HG03280 (cell line): ENCODE measurements around the gene RBM43.

ENCODE experiments used
- ATAC-seq: cut with Tn5 transposase; IDR thresholded peaks from one replicate; pipeline ENCODE4 v1.9.1; 2021; ENCODE audit warnings: mild to moderate bottlenecking, moderate library complexity; ENCODE audit not compliant: unreplicated experiment

The RBM43 gene

DNA sequence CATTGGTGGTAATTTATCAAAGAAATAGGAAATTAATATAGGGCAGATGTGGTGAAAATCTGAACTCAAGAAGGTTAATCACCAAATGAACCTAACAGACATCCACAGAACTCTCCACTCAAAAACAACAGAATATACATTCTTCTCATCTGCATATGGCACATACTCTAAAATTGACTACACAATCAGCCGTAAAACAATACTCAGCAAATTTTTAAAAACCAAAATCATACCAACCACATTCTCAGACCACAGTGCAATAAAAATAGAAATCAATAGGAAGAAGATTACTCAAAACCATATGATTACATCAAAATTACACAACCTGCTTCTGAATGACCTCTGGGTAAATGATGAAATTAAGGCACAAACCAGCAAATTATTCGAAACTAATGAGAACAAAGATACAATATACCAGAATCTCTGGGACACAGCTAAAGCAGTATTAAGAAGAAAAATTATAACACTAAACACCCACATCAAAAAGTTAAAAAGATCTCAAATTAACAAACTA lies 31.0 kb downstream of the RBM43 start:
- ATAC-seq, result no peak

DNA sequence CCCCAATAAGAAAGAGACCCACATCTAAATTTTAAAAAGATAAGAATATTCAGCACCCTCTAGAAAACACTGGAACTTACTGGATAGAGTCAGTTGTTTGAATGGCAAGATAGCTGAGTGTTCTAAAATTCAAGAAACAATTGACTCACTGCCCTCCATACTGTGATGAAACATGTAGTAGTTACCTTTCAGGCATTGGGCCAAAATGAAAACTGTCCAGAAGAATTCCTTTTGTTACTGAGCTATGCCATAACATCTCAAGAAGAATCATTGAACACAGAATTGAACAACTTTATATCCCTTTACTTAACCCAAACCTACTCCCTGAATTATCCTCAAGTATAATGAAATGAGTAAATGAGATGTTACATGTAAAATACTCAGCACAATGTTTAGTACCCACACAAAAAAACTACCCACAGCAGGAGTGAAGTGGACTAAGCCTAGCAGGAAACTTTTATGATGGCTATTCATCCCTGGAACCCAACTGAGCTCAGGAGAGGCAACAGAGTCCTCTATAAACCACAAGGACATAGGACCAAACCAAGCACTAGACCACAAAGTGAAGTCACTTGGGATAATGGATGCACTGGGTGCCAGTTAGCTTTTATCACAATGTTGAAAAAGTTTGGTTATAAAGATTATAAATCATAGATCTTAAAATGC lies 32.7 kb downstream of the RBM43 start:
- no peak for ATAC-seq

DNA sequence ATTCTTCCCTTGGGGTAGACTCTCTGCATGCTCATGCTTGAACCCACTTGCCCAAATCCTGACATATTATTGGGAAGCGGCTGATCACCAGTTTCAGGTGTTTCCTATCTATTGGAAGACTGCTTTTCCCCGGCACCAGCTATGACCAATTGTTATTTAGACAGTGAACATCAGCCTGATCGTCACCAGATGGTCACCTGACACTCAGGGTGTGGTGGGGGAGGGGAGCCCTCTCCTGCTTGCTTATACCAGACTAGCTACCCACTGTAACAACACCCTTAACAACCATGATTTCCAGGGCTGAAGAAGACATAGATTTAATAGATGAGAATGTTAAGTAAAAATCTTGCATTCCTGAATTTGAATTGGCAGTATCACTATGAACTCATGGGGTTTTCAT lies 44.3 kb downstream of the RBM43 start:
- no peak for ATAC-seq

DNA sequence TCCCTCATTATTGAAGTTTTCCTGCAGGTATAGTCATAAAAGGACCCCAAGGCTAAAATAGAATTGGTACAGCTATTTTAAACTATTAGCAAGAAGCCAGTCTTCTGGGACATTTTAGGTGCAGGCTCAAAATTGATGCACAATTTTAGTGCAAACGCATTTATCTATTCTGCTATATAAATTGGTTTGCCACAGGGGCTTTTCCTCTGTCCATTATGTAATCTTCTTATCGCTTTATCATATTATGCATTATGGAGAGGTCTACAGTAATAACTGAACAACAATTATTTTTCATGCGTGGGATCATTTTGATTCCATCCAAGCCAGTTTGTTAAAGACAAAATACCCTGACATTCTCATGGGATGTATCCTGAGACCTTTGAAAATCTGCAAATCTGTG lies 54.6 kb downstream of the RBM43 start:
- ATAC-seq, result no peak

DNA sequence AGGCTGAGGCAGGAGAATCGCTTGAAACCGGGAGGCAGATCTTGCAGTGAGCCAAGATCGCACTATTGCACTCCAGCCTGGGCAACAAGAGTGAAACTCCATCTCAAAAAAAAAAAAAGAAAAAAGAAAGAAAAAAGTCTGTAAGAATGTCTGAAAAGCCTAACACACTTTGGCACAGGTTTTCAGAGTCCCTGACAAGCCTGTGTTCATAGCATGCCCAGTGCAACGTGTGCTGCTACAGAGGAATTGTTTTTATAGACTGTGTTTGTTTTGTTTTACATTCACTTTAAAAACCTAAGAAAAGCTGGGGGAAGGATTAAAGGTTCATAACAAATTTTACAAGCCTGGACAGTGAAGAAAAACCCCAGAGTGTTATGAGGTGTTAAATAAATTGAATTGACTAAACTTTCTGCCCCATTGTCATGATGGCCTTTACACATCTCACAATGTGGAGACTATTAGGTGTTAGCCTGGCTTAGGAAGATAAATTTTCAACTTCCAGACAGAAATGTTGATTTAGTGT lies 55.2 kb downstream of the RBM43 start:
- ATAC-seq, result no peak

DNA sequence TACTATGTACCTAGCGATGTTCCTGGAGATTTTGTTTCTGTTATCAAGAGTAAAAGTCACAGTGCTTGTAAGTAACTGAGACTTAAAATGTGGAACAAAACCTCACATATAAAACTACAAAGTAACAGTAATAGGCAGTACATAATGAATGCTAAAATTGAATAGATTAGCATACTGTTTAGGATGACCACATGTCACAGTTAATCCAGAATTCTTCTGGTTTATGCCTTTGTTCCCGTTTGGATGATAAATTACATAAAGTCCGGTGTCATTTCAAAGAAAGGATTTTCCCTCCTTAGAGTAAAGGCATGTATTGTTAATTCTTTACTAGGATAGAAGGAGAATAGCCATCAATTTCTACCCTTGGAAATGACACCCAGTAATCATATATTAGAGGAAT lies 56.1 kb downstream of the RBM43 start:
- no peak for ATAC-seq

DNA sequence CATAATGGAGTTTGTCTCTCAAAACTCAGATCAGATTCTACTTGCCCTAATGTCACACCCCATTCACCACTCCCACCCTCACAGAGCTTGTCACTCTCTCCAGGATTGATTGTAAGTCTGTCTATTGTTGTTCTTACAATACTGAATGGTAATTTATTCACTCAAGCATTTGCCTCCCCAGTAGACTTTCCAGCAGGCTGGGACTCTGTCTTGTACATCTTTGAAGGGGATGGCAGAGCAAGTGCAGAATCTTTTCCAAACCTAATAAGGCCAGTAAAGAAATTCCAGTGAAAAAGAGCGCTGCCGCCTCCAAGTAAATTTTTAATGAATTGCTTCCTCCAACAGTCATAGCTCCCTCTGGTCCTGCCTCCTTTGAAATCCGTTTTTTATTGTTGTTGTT lies 56.9 kb downstream of the RBM43 start:
- no peak for ATAC-seq

DNA sequence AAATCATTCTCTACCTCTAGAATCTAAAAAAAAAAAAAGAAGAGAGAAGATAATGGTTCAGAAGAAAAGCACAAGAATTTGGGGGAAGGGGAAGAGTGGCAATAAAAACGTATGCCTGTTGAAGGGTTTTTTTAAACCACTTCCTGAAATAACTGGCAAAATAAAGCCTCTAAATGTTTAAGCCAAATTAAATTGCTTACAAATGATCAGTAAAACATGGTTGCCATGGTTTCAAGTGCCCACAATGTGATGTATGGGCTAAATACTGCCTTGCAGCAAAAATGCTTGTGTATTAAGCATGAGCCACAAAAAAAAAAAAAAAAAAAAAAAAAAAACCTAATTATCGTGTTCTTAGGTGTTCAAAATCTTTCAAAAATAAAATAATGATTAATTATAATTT lies 60.8 kb downstream of the RBM43 start:
- no peak for ATAC-seq

DNA sequence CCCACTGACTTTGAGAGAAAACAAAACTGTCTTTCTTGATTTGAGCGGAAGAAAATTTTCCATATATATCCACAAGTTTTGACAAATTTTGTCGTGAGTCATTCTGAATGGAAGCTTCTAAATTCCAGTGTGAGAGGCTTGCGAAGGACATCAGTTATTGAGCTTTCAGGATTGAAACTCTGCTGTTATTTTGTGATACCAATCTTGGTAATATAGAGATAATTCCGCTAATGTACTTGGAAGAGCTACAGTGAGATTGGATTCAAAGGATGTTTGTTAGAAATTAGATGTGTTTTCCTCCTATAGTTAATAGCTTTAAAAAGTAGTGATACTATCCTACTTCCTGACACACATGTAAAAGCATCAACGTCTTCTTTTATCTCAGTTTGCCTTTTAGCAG lies 61.4 kb downstream of the RBM43 start:
- no peak for ATAC-seq

DNA sequence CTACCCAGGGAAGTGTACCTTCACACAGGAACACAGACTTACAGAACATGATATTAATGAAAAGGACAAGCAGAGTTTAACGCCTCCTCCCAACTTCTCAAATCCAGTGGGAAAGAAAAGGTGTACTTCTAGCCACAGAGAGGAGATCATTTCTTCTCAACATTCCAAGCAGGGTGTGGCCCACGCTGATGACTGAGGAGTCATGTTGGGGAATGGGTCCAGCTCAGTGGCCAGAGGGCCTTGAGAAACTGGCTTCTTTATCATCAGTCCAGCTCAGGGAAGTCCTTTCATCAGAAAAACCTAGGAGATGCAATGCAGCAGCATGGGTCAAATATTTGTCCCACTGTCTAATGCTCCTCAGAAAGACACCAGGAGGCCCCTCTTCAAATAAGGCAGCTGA lies 63.0 kb downstream of the RBM43 start:
- no peak for ATAC-seq
